Mesothelial cell of epicardium (in vitro differentiated cells): Measurements from ENCODE around the gene GMDS. TPM values are rescaled to one million over a fixed set of nuclear protein-coding genes. Genes with fewer than 3 reads are reported as not detected.

Experiments used
- DNase-seq, 2 experiments: peaks; one replicate each; pipeline ENCODE4 v3.0.0; 2021; ENCODE audit warnings: low spot score in 2 of 2; ENCODE audit not compliant: unreplicated experiment in 2 of 2
- H3K27ac Mint-ChIP-seq: 2 replicates; pipeline ENCODE4 v1.8.0; 2021; ENCODE audit warnings: mixed read lengths
- H3K27me3 Mint-ChIP-seq: 2 replicates; pipeline ENCODE4 v1.8.0; 2021; ENCODE audit warnings: low read depth, mixed read lengths
- H3K36me3 Mint-ChIP-seq: 2 replicates; pipeline ENCODE4 v1.8.0; 2021; ENCODE audit warnings: mixed read lengths
- H3K4me1 Mint-ChIP-seq: 2 replicates; pipeline ENCODE4 v1.8.0; 2021; ENCODE audit warnings: mixed read lengths
- H3K4me3 Mint-ChIP-seq: 2 replicates; pipeline ENCODE4 v1.8.0; 2021; ENCODE audit warnings: mild to moderate bottlenecking, moderate library complexity, mixed read lengths
- H3K9me3 Mint-ChIP-seq: 2 replicates; pipeline ENCODE4 v1.8.0; 2021; ENCODE audit warnings: mixed read lengths
- CTCF ChIP-seq: fragments of 200-600 bp; sonication (generic); IDR thresholded peaks from one replicate; pipeline ENCODE4 v1.5.0; 2021; ENCODE audit warnings: antibody characterized with exemption; ENCODE audit not compliant: unreplicated experiment
- total RNA-seq: library from RNA; stranded (reverse); gene quantifications from 3 replicates; pipeline ENCODE4 v1.2.1, GENCODE V29; 2021

Gene GMDS
- total RNA-seq, 1 donor from 2014 or later, result 39.9 TPM

- Mint-ChIP-seq H3K36me3 (no peaks in the 10 kb centered on the region), H3K4me3 (no peak overlapping the region), H3K27me3 (peaks cover 2% of the 10 kb centered on the region), H3K4me1 (peaks cover 59% of the 10 kb centered on the region), H3K9me3 (no peaks in the 10 kb centered on the region), H3K27ac (peak overlapping the region; percentile 93)
- no peak for DNase-seq
- no peak for TF ChIP-seq CTCF
These were observed 542.1 kb downstream of the GMDS start for GRCh38 chr6:1703091-1703855.

- H3K4me1 Mint-ChIP-seq, result peaks cover 59% of the 10 kb centered on the region
These were observed 542.8 kb downstream of the GMDS start for GRCh38 chr6:1702580-1703051.

GRCh38 chr6:1701668-1702353 lies 543.6 kb downstream of the GMDS start:
- TF ChIP-seq CTCF, result no peak

More at GRCh38 chr6:1702580-1703051, 542.8 kb downstream of the GMDS start:
- no peaks in the 10 kb centered on the region for H3K9me3 Mint-ChIP-seq
- H3K36me3 Mint-ChIP-seq, result no peaks in the 10 kb centered on the region
- H3K27ac Mint-ChIP-seq, result peak overlapping the region; percentile 93
- no peak for DNase-seq
- no peak for TF ChIP-seq CTCF
- no peak overlapping the region for H3K4me3 Mint-ChIP-seq
- peaks cover 2% of the 10 kb centered on the region for H3K27me3 Mint-ChIP-seq

GRCh38 chr6:1700278-1700967 lies 545.0 kb downstream of the GMDS start:
- no peak for TF ChIP-seq CTCF
- Mint-ChIP-seq H3K9me3 (no peaks in the 10 kb centered on the region), H3K4me1 (peaks cover 61% of the 10 kb centered on the region), H3K27me3 (peaks cover 2% of the 10 kb centered on the region), H3K4me3 (no peak overlapping the region), H3K36me3 (no peaks in the 10 kb centered on the region), H3K27ac (peak overlapping the region; percentile 84)
- DNase-seq, result no peak

More at GRCh38 chr6:1701668-1702353, 543.6 kb downstream of the GMDS start:
- no peaks in the 10 kb centered on the region for H3K9me3 Mint-ChIP-seq
- no peak overlapping the region for H3K4me3 Mint-ChIP-seq
- DNase-seq, result no peak
- no peaks in the 10 kb centered on the region for H3K36me3 Mint-ChIP-seq
- peaks cover 2% of the 10 kb centered on the region for H3K27me3 Mint-ChIP-seq
- peaks cover 59% of the 10 kb centered on the region for H3K4me1 Mint-ChIP-seq
- peak overlapping the region; percentile 93 for H3K27ac Mint-ChIP-seq

- H3K27me3 Mint-ChIP-seq, result no peaks in the 10 kb centered on the region
- no peak for TF ChIP-seq CTCF
- H3K9me3 Mint-ChIP-seq, result no peaks in the 10 kb centered on the region
- DNase-seq, result no peak
- peaks cover 55% of the 10 kb centered on the region for H3K4me1 Mint-ChIP-seq
- no peak overlapping the region for H3K4me3 Mint-ChIP-seq
- H3K27ac Mint-ChIP-seq, result no peak overlapping the region
- H3K36me3 Mint-ChIP-seq, result no peaks in the 10 kb centered on the region
These were observed 546.9 kb downstream of the GMDS start for GRCh38 chr6:1698527-1698926.
